Calu3 (cell line): ENCODE results near the gene NUP160. TPM values are rescaled to one million over a fixed set of nuclear protein-coding genes. Genes with fewer than 3 reads are reported as not detected.
"Not testable (repeated sequence)": the region's sequence is repeated elsewhere in the genome, so short reads cannot be mapped to it uniquely, and the experiment has no call there.

Experiments used
- BruUV-seq: library from RNA; stranded (reverse); fragments of 400-500 nt; replicated peaks from 2 replicates; lab custom pipeline; 2021; lab: Mats Ljungman, UMichigan
- CTCF ChIA-PET: fragments of 300-600 bp; sonication (Branson Sonifier 250); formaldehyde crosslinking; loops from one replicate; lab custom pipeline; 2022; ENCODE audit warnings: antibody characterized with exemption; lab: Charles Lee
- DNase-seq: peaks from one replicate; pipeline ENCODE4 v3.0.0; 2022
- H3K27ac Mint-ChIP-seq: one replicate; pipeline ENCODE4 v1.8.0; 2022; ENCODE audit warnings: mixed read lengths; ENCODE audit not compliant: unreplicated experiment
- H3K27me3 Mint-ChIP-seq: one replicate; pipeline ENCODE4 v1.8.0; 2022; ENCODE audit warnings: mixed read lengths; ENCODE audit not compliant: unreplicated experiment
- H3K36me3 Mint-ChIP-seq: one replicate; pipeline ENCODE4 v1.8.0; 2022; ENCODE audit warnings: mild to moderate bottlenecking, moderate library complexity, mixed read lengths; ENCODE audit not compliant: insufficient read depth, unreplicated experiment
- H3K4me1 Mint-ChIP-seq: one replicate; pipeline ENCODE4 v1.8.0; 2022; ENCODE audit warnings: mild to moderate bottlenecking, low read depth, mixed read lengths; ENCODE audit not compliant: unreplicated experiment
- H3K4me3 Mint-ChIP-seq: one replicate; pipeline ENCODE4 v1.8.0; 2022; ENCODE audit warnings: mild to moderate bottlenecking, low read depth, moderate library complexity, mixed read lengths; ENCODE audit not compliant: unreplicated experiment
- H3K9me3 Mint-ChIP-seq: one replicate; pipeline ENCODE4 v1.8.0; 2022; ENCODE audit warnings: low read depth, mixed read lengths; ENCODE audit not compliant: unreplicated experiment
- intact Hi-C: fragments of 100-400 bp; cut with micrococcal nuclease; formaldehyde crosslinking; loops from one replicate; pipeline ENCODE4 v1.10.0; 2022; ENCODE audit not compliant: unreplicated experiment
- total RNA-seq: library from RNA; stranded (reverse); gene quantifications from 2 replicates; pipeline ENCODE4 v1.2.3, GENCODE V29; 2022
- TF ChIP-seq, protein P1 (sequence below): fragments of 200-600 bp; IDR thresholded peaks from one replicate; pipeline ENCODE4 v1.8.0; 2022; ENCODE audit warnings: antibody characterized with exemption; ENCODE audit not compliant: unreplicated experiment

The NUP160 gene
- total RNA-seq, 1 experiment from 2014 or later: 54.7 TPM

DNA sequence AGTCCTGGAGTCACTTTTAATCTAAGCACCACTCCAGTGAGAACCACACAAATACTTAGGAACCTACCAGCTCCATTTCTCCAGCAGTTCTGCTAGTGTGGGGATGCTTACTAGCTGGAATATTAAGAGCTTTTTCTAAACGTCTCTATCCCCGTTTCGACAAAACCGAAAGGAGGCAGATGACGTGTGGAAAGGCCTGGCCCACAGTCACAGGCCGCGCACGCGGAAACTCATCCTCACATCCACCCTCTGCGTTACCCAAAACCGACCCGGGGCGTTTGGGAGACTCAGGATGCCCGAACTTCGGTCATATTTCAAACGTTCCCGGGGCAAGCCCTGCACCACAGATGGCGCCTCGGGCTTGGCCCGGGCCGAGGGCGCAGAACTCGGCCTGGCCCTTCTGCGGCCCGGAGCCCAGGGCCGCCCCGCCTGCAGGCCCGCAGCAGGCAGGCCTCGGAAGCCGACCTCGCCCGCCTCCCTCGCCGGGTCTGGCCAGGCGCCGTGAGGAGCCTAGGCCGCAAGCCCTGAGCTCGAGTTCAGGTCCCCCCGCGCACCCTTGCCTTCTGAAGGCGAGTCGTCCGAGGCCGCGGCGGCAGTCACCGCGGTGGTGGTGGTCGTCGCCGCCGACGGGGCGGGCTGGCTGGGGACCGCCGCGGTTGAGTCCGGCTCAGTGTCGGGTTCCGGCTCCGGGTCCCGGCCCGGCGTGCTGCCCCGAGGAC is 81.5 kb downstream of the NUP160 start:
- no peaks in the 10 kb centered on the region for H3K27me3 Mint-ChIP-seq

DNA sequence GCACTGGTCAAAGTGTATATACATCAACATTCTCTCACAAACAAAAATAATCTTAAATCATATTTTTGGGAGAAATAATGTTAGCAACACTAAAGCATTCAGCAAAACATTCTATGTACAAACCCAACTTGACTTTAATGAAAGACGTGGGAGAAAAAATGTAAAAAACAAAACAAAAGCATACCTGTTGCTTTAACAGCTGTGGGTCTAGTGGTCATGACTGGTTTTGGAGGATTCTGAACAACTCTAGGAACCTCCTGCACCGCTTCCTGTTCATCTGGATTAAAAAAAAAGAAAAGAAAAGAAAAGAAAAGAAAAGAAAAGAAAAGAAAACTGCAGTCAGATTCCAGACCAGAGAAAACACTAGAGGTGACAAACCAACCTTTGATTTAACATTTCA is 83.1 kb downstream of the NUP160 start:
- Mint-ChIP-seq H3K27ac (peak overlapping the region; percentile 62), H3K4me3 (peak overlapping the region; percentile 77), H3K4me1 (peaks cover 19% of the 10 kb centered on the region), H3K27me3 (no peaks in the 10 kb centered on the region), H3K9me3 (no peaks in the 10 kb centered on the region), H3K36me3 (peaks cover 81% of the 10 kb centered on the region)
- intact Hi-C loops: no loop called here
- TF ChIP-seq, protein P1, sequence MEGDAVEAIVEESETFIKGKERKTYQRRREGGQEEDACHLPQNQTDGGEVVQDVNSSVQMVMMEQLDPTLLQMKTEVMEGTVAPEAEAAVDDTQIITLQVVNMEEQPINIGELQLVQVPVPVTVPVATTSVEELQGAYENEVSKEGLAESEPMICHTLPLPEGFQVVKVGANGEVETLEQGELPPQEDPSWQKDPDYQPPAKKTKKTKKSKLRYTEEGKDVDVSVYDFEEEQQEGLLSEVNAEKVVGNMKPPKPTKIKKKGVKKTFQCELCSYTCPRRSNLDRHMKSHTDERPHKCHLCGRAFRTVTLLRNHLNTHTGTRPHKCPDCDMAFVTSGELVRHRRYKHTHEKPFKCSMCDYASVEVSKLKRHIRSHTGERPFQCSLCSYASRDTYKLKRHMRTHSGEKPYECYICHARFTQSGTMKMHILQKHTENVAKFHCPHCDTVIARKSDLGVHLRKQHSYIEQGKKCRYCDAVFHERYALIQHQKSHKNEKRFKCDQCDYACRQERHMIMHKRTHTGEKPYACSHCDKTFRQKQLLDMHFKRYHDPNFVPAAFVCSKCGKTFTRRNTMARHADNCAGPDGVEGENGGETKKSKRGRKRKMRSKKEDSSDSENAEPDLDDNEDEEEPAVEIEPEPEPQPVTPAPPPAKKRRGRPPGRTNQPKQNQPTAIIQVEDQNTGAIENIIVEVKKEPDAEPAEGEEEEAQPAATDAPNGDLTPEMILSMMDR: no peak
- CTCF ChIA-PET: interaction anchor here (0.6 kb wide), 1 partner anchor 245 kb away, joined by 5 read pairs; no protein-coding TSS in a partner anchor
- DNase-seq: no peak
- no TSS peak for BruUV-seq

More for the DNA sequence above, 81.5 kb downstream of the NUP160 start:
- Mint-ChIP-seq H3K9me3 (no peaks in the 10 kb centered on the region), H3K27ac (peak overlapping the region; percentile 62), H3K4me1 (peaks cover 19% of the 10 kb centered on the region), H3K4me3 (peak overlapping the region; percentile 77), H3K36me3 (peaks cover 65% of the 10 kb centered on the region)
- BruUV-seq: no TSS peak
- CTCF ChIA-PET: no interaction called here
- peak; percentile 48 for DNase-seq
- TF ChIP-seq, protein P1: no peak
- intact Hi-C loops: no loop called here

DNA sequence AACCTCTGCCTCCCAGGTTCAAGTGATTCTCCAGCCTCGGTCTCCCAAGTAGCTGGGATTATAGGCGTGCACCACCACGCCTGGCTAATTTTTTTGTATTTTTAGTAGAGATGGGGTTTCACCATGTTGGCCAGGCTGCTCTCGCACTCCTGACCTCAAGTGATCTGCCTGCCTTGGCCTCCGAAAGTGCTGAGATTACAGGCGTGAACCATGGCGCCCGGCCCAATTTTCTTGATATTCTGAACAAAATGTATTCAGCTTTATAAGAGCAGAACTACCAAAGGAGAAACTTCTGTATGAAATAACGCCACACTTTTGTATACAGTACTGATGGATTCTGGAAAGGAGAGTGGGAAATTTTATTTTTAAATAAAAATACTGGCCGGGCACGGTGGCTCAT is 88.9 kb downstream of the NUP160 start:
- H3K36me3 Mint-ChIP-seq: peaks cover 89% of the 10 kb centered on the region
- H3K27ac Mint-ChIP-seq, CTCF ChIA-PET, H3K4me1 Mint-ChIP-seq, intact Hi-C loops, H3K27me3 Mint-ChIP-seq, DNase-seq, H3K9me3 Mint-ChIP-seq, H3K4me3 Mint-ChIP-seq, BruUV-seq: not testable (repeated sequence)

DNA sequence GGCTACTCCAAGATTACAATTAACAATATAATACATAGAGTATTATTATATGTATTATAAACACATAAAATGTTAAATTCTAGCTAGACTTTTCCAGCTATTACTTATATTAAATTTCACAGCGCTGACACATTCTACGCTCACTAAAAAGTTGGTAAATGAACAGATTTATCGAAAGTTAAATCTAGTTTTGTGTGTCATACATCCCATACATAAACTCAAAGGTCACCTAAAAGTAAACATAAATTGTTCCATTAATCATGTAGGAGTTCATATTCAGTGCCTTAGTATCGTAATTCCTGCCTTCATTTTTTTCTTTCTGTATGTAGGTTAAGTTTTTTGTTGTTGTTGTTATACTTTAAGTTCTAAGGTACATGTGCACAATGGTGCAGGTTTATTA is 91.9 kb downstream of the NUP160 start:
- Mint-ChIP-seq H3K4me3 (no peak overlapping the region), H3K27ac (no peak overlapping the region), H3K9me3 (no peaks in the 10 kb centered on the region), H3K36me3 (peaks cover 88% of the 10 kb centered on the region), H3K27me3 (no peaks in the 10 kb centered on the region), H3K4me1 (no peaks in the 10 kb centered on the region)
- CTCF ChIA-PET: no interaction called here
- TF ChIP-seq, protein P1: no peak
- no TSS peak for BruUV-seq
- intact Hi-C loops: no loop called here
- no peak for DNase-seq

DNA sequence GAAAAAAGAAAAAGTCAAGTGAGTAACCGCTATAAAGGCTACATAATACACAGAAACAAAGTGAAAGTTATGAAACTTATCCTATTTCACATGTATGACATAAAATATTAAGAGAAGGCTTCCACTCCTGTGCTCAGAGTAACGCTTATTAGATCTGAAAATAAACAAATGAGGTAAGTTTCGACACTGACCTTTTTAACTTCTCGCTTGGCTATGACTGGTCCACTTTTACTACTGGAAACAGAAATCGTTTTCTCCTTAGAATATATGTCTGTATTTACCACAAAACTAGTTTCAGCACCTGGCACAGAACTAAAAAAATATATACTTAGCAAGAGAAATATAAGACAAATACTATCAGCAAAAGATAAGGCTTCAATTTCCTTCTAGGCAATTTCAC is 97.4 kb downstream of the NUP160 start:
- no TSS peak for BruUV-seq
- intact Hi-C loops: no loop called here
- no peak for DNase-seq
- Mint-ChIP-seq H3K27me3 (no peaks in the 10 kb centered on the region), H3K9me3 (no peaks in the 10 kb centered on the region), H3K36me3 (peaks cover 85% of the 10 kb centered on the region), H3K4me3 (no peak overlapping the region), H3K4me1 (no peaks in the 10 kb centered on the region), H3K27ac (no peak overlapping the region)
- TF ChIP-seq, protein P1: no peak
- CTCF ChIA-PET: no interaction called here

DNA sequence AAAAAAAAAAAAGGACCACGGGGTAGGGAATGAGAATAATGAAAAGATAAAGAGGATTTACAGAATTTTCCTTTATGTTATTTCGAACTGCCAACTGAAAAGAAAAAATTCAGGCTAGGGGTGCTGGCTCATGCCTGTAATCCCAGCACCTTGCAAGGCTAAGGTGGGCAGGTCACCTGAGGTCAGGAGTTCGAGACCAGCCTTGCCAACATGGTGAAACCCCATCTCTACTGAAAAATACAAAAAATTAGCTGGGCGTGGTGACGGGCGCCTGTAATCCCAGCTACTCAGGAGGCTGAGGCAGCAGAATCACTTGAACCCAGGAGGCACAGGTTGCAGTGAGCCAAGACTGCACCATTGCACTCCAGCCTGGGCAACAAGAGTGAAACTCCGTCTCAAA is 105.7 kb downstream of the NUP160 start:
- H3K4me1 Mint-ChIP-seq, BruUV-seq, intact Hi-C loops, CTCF ChIA-PET, H3K27ac Mint-ChIP-seq, H3K4me3 Mint-ChIP-seq, H3K27me3 Mint-ChIP-seq, H3K9me3 Mint-ChIP-seq, DNase-seq: not testable (repeated sequence)
- peaks cover 64% of the 10 kb centered on the region for H3K36me3 Mint-ChIP-seq

DNA sequence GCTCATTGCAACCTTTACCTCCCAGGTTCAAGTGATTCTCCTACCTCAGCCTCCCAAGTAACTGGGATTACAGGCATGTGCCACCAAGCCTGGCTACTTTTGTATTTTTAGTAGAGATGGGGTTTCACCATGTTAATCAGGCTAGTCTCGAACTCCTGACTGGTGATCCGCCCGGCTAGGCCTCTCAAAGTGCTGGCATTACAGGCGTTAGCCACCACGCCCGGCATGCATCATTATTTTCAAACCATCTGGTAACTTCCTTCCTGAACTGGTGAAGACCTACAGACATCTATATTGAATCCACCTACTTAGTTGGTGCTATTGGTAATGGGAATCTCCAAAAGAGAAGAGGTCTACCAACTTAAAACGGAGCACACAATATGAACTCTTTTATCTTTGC is 110.3 kb downstream of the NUP160 start:
- H3K36me3 Mint-ChIP-seq: peaks cover 60% of the 10 kb centered on the region
- intact Hi-C loops, BruUV-seq, H3K9me3 Mint-ChIP-seq, H3K27me3 Mint-ChIP-seq, CTCF ChIA-PET, H3K4me3 Mint-ChIP-seq, H3K4me1 Mint-ChIP-seq, H3K27ac Mint-ChIP-seq, DNase-seq: not testable (repeated sequence)
